Inferior parietal cortex (tissue), 1 donor: ENCODE measurements around the gene PRMT3.
"Not testable (repeated sequence)": the region's sequence is repeated elsewhere in the genome, so short reads cannot be mapped to it uniquely, and the experiment has no call there.

ENCODE experiments used
- DNase-seq: peaks from one replicate; pipeline ENCODE4 v3.0.0-alpha.2; 2016; ENCODE audit errors: extremely low spot score

PRMT3 gene

GRCh38 chr11:20511982-20512381 is 124.5 kb downstream of the PRMT3 start:
- no peak for DNase-seq

- no peak for DNase-seq
Observed at GRCh38 chr11:20512869-20513268, 125.4 kb downstream of the PRMT3 start.

- no peak for DNase-seq
Observed at GRCh38 chr11:20518323-20518834, 130.9 kb downstream of the PRMT3 start.

- no peak for DNase-seq
Observed at GRCh38 chr11:20522536-20522935, 135.0 kb downstream of the PRMT3 start.

- no peak for DNase-seq
Observed at GRCh38 chr11:20529757-20530156, 142.2 kb downstream of the PRMT3 start.

- no peak for DNase-seq
Observed at GRCh38 chr11:20530942-20531703, 143.6 kb downstream of the PRMT3 start.

- no peak for DNase-seq
Observed at GRCh38 chr11:20535271-20535881, 147.9 kb downstream of the PRMT3 start.

- no peak for DNase-seq
Observed at GRCh38 chr11:20536365-20536764, 148.8 kb downstream of the PRMT3 start.

- no peak for DNase-seq
Observed at GRCh38 chr11:20536784-20537183, 149.3 kb downstream of the PRMT3 start.

GRCh38 chr11:20541503-20541902 is 154.0 kb downstream of the PRMT3 start:
- DNase-seq: no peak

GRCh38 chr11:20544603-20545237 is 157.2 kb downstream of the PRMT3 start:
- DNase-seq: no peak

- no peak for DNase-seq
Observed at GRCh38 chr11:20547411-20547810, 159.9 kb downstream of the PRMT3 start.

- no peak for DNase-seq
Observed at GRCh38 chr11:20551096-20551495, 163.6 kb downstream of the PRMT3 start.

GRCh38 chr11:20555783-20556182 is 168.3 kb downstream of the PRMT3 start:
- no peak for DNase-seq

- not testable (repeated sequence) for DNase-seq
Observed at GRCh38 chr11:20556396-20556795, 168.9 kb downstream of the PRMT3 start.

GRCh38 chr11:20558741-20559140 is 171.2 kb downstream of the PRMT3 start:
- no peak for DNase-seq
